Iris pigment epithelial cell (primary cell): ENCODE measurements around the gene RNF115.
"Not testable (repeated sequence)": the region's sequence is repeated elsewhere in the genome, so short reads cannot be mapped to it uniquely, and the experiment has no call there.

ENCODE experiments used
- DNase-seq: peaks from one replicate; pipeline ENCODE4 v3.0.0-alpha.2; 2011; ENCODE audit warnings: low read depth

The RNF115 gene

DNA sequence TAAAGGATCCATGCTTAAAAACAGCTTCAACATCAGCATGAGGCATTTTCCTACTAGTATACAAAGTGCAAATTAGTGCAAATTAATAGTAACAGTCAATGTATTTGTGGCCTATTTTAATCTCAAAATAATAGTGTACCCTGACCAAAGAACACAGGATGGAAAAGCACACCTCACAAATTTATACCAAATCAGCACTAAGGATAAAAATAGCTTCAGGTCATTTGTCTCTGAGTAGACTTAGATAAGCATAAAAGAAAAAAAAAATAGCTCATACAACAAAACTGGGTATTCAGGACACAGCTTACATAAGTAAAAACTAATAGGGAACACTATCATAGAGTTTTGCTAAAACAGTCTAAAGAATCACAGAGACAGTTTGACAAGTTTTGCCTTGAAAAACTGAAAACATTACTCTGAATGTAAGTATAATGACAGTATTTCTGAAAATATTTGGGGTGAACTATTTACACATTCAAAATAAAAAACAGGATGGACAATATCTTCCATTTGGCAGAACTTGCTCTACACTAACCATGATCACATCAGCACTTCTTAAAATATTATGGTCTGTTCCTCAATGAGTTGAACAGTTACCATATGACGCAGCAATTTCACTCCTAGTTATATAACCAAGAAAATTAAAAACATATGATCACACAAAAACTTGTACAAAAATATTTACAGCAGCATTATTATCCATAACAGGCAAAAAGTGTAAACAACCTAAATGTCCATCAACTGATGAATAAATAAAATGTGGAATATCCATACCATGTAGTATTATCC lies 46.3 kb downstream of the RNF115 start:
- no peak for DNase-seq

DNA sequence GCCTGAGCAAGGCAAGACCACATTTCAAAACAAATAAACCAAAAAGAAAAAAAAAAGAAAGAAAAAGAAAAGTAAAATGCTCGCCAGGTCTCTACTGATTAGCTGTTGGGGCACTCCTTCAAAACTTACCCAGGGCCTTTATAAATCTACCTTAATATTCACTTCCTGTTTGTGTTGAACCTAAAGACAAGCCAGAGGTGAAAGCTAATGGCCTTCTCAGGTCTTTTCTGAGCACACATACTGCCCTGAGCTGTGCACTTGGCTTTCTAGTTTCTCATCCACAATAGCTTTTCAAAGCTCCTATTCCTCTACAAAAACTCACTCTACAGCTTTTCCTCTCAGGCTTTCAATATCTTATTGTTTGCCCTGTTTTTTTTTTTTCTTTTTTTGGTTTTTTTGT lies 50.5 kb downstream of the RNF115 start:
- DNase-seq, result no peak

DNA sequence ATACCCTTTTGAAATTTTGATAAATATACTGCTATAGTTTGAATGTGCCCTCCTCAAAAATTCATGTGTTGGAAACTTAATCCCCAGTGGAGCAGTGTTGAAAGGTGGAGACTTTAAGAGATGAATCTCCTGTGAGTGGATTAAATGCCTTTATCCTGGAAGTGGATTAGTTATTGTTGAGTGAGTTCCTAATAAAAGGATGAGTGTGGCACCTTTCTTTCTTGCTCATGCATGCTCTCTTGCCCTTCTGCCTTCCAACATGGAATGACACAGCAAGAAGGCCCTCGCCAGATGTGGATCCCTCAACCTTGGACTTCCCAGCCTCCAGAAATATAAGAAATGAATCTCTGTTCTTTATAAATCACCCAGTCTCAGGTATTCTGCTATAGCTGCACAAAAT lies 52.8 kb downstream of the RNF115 start:
- DNase-seq, result no peak

DNA sequence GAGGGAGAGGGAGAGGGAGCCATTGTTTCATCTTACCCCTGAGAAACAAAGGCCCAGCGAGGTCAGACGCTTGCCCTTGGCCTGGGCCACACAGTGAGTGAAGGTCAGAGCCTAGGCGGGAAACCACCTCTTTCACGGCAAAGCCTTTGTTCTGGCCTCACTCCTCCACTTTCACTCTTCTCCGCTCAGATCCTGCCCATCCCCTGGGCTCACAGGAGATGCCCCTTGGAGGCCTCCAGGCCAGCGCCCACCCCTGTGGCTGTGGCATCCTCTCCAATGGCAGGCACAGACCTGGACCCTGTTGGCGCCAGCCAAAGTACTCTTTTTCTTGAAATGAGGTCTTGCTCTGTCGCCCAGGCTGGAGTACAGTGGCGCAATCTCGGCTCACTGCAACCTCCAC lies 55.9 kb downstream of the RNF115 start:
- not testable (repeated sequence) for DNase-seq

GRCh38 chr1:145766926-145767325 lies 57.0 kb downstream of the RNF115 start:
- not testable (repeated sequence) for DNase-seq

- not testable (repeated sequence) for DNase-seq
Observed at GRCh38 chr1:145765585-145766360, 58.1 kb downstream of the RNF115 start.

GRCh38 chr1:145765127-145765526 lies 58.8 kb downstream of the RNF115 start:
- DNase-seq, result not testable (repeated sequence)

DNA sequence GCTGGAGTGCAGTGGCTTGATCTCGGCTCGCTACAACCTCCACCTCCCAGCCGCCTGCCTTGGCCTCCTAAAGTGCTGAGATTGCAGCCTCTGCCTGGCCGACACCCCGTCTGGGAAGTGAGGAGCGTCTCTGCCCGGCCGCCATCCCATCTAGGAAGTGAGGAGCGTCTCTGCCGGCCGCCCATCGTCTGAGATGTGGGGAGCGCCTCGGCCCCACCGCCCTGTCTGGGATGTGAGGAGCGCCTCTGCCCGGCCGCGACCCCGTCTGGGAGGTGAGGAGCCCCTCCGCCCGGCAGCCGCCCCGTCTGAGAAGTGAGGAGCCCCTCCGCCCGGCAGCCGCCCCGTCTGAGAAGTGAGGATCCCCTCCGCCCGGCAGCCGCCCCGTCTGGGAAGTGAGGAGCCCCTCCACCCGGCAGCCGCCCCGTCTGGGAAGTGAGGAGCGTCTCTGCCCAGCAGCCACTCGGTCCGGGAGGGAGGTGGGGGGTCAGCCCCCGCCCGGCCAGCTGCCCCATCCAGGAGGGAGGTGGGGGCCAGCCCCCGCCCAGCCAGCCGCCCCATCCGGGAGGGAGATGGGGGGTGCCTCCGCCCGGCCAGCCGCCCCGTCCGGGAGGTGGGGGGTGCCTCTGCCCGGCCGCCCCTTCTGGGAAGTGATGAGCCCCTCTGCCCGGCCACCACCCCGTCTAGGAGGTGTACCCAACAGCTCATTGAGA lies 59.5 kb downstream of the RNF115 start:
- not testable (repeated sequence) for DNase-seq

- not testable (repeated sequence) for DNase-seq
Observed at GRCh38 chr1:145762001-145762400, 61.9 kb downstream of the RNF115 start.

- DNase-seq, result not testable (repeated sequence)
Observed at GRCh38 chr1:145761498-145761897, 62.4 kb downstream of the RNF115 start.

DNA sequence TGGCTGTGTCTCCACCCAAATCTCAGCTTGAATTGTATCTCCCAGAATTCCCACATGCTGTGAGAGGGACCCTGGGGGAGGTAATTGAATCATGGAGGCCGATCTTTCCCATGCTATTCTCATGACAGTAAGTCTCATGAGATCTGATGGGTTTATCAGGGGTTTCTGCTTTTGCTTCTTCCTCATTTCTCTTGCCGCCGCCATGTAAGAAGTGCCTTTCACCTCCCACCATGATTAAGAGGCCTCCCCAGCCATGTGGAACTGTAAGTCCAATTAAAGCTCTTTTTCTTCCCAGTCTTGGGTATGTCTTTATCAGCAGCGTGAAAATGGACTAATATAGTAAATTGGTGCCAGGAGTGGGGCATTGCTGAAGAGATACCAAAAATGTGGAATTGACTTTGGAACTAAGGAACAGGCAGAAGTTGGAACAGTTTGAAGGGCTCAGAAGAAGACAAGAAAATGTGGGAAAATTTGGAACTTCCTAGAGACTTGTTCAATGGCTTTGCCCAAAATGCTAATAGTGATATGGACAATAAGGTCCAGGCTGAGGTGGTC lies 63.4 kb downstream of the RNF115 start:
- DNase-seq, result not testable (repeated sequence)

GRCh38 chr1:145759721-145760120 lies 64.2 kb downstream of the RNF115 start:
- DNase-seq, result no peak

DNA sequence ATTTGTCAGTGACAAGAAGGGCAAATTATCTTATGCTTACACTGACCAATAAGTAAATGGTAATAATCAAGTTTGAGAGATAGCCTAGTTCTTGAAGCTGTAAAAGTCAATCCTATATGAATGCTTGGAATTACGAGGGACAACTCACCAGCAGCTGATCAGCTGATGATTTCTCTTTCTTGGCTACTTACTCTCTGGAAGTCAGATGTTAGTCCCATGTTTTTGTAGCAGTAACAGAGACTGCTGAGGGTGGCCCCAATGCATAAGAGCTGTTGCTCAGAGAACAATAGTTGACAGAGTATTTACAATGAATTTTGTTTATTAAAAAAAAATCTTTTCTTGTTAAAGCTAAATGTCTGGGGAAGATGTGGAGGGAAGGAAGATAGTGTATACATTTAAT lies 65.3 kb downstream of the RNF115 start:
- no peak for DNase-seq

GRCh38 chr1:145758116-145758515 lies 65.8 kb downstream of the RNF115 start:
- DNase-seq, result no peak

GRCh38 chr1:145757420-145757819 lies 66.5 kb downstream of the RNF115 start:
- peak; percentile 39 for DNase-seq

GRCh38 chr1:145751491-145752037 lies 72.3 kb downstream of the RNF115 start:
- DNase-seq, result peak; percentile 87

- DNase-seq, result peak; percentile 73
Observed at GRCh38 chr1:145750426-145750825, 73.5 kb downstream of the RNF115 start.

- DNase-seq, result no peak
Observed at GRCh38 chr1:145747398-145748247, 76.3 kb downstream of the RNF115 start.

- peak; percentile 96 for DNase-seq
Observed at GRCh38 chr1:145740269-145740668, 83.6 kb downstream of the RNF115 start.

DNA sequence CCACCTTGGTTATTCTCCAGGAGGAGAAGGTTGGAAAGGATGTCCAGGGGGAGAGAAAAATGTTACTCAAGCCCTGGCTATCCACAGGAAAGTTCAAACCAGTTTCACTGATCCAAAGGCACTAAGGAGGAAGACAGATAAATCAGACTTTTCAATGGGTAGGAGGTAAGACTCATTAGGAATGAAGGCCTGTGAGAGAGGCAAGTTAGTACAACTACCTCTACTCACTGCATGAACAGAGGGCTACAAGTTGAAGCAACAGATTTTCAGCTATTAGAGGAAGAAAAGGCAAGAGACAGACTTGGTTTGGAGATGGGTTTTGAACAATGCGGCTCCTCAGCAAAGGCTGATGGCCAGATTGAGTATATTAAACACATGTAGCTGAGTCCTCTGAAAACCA lies 87.7 kb downstream of the RNF115 start:
- no peak for DNase-seq

DNA sequence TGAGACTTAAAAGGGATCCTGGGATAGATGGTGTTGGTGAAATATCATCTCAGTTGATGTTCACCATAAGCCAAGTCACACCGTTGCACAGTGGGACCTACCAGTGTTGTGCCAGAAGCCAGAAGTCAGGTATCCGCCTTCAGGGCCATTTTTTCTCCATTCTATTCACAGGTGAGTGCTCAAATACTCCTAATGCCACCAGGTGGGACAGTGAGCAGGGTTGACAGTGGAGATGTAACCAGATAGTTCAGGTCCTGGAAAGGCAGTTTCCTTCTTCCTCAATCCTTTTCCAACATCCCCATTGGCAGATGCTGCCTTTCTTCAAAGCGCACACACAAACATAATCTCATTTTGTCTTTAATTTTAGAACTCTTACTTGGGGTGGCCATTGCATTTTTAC lies 93.0 kb downstream of the RNF115 start:
- DNase-seq, result no peak
